ENCODE measurements around the gene TBC1D5. TPM values are rescaled to one million over a fixed set of nuclear protein-coding genes. Genes with fewer than 3 reads are reported as not detected.

Gene TBC1D5
- total and polyA plus RNA-seq, 2 of the 8 experiments (the other 6 are each of a cell fraction or from before 2014, with no cell fraction given) = 11.0 to 22.9 TPM

GRCh38 chr3:17231537-17232261 is 510.7 kb downstream of the TBC1D5 start:
- ChIA-PET CTCF (ENCODE audit: partially characterized antibody) (interaction anchor here (0.6 to 3.9 kb wide), 16 partner anchors 9 to 912 kb away, joined by 3 to 19 read pairs (median 4); partner anchors contain the start of gene PLCL2), POLR2A (ENCODE audit: partially characterized antibody) (no interaction called here)

More at GRCh38 chr3:17231537-17232261, 510.7 kb downstream of the TBC1D5 start:
- Histone ChIP-seq H2AK5ac (ENCODE audit: low read depth, low read length) (no peak overlapping the region), H2BK120ac (replicated peaks; ENCODE audit: low read depth, low read length) (no peak overlapping the region), H3K9ac (replicated peaks in 1 of 4; ENCODE audit: extremely low read depth in 1 of 4, low read depth in 3 of 4, low read length in 3 of 4) (no peak overlapping the region), H2BK12ac (ENCODE audit: low read depth, low read length) (no peak overlapping the region), H3K4me1 (replicated peaks in 1 of 4; ENCODE audit: control insufficient read depth in 3 of 4, insufficient read depth in 4 of 4, low read length in 3 of 4) (no peaks in the 10 kb centered on the region), H2BK5ac (ENCODE audit: low read depth, low read length) (no peak overlapping the region), H3K4ac (replicated peaks; ENCODE audit: insufficient read length, low read depth, low read length) (no peak overlapping the region), H3K27me3 (replicated peaks in 1 of 4; ENCODE audit: control insufficient read depth in 3 of 4, extremely low read depth in 1 of 4, insufficient read depth in 3 of 4, low read length in 3 of 4) (peaks cover 0 to 2% (median 0%) of the 10 kb centered on the region in 4 experiments; a peak in 1 of 7 replicates), H3K27ac (ENCODE audit: low read depth, low read length) (no peak overlapping the region), H2BK15ac (ENCODE audit: low read length) (no peak overlapping the region), H3K4me2 (ENCODE audit: insufficient read depth in 1 of 2, low read depth in 2 of 2, low read length in 2 of 2) (no peak overlapping the region), H2AFZ (ENCODE audit: low read length) (no peak overlapping the region), H4K8ac (ENCODE audit: extremely low read depth, insufficient read depth, low read length) (no peak overlapping the region), H3K79me2 (ENCODE audit: control insufficient read depth in 1 of 2, insufficient read depth in 2 of 2, low read length in 2 of 2) (no peaks in the 10 kb centered on the region), H4K5ac (ENCODE audit: insufficient read length, low read depth, low read length) (no peak overlapping the region), H3K4me3 (ENCODE audit: extremely low read depth in 1 of 4, insufficient read depth in 2 of 4, low read depth in 3 of 4, low read length in 4 of 4) (no peak overlapping the region), H2BK20ac (ENCODE audit: low read length) (no peak overlapping the region), H4K91ac (replicated peaks; ENCODE audit: insufficient read length, low read length) (no peak overlapping the region), H3K23me2 (ENCODE audit: low read depth, low read length) (no peaks in the 10 kb centered on the region), H4K20me1 (replicated peaks in 1 of 2; ENCODE audit: control insufficient read depth in 1 of 2, insufficient read depth in 2 of 2, low read length in 2 of 2) (no peaks in the 10 kb centered on the region), H3K23ac (ENCODE audit: insufficient read length) (no peak overlapping the region), H3K9me3 (ENCODE audit: insufficient read depth in 2 of 2, low read depth in 1 of 2, low read length in 1 of 2) (no peaks in the 10 kb centered on the region), H3K14ac (ENCODE audit: insufficient read length) (no peak overlapping the region), H3K79me1 (ENCODE audit: low read depth, low read length) (no peaks in the 10 kb centered on the region), H3K18ac (ENCODE audit: extremely low read depth, low read length) (no peak overlapping the region), H3K36me3 (ENCODE audit: control insufficient read depth in 2 of 4, insufficient read depth in 4 of 4, low read length in 3 of 4) (no peaks in the 10 kb centered on the region), H3K56ac (replicated peaks; ENCODE audit: insufficient read length, low read depth, low read length) (no peak overlapping the region)
- DNase-seq (ENCODE audit: low read depth in 1 of 2, low spot score in 2 of 2) (no peak), FAIRE-seq (no peak)
- TF ChIP-seq BRCA1 (IDR thresholded peaks at IDR 0.05; ENCODE audit: low read depth, low read length) (no peak), NRF1 (IDR thresholded peaks at IDR 0.05; ENCODE audit: low read depth, low read length) (no peak), CREB1 (IDR thresholded peaks at IDR 0.05) (no peak), TAF7 (optimal IDR thresholded peaks at IDR 0.05; ENCODE audit: borderline replicate concordance, low read depth, low read length) (no peak), POLR2AphosphoS5 (IDR thresholded peaks at IDR 0.05; ENCODE audit: low read depth, low read length) (no peak), SRF (IDR thresholded peaks at IDR 0.05; ENCODE audit: low read depth, low read length) (no peak), CHD1 (IDR thresholded peaks at IDR 0.05; ENCODE audit: low read depth, low read length) (no peak), SP1 (IDR thresholded peaks at IDR 0.05; ENCODE audit: low read depth, low read length) (no peak)
- WGBS, 2 experiments (ENCODE audit: extremely low coverage in 1 of 2, insufficient coverage in 1 of 2, insufficient read length in 1 of 2, insufficient replicate concordance in 2 of 2, low coverage in 1 of 2, low lambda C conversion rate in 2 of 2, missing lambda C conversion rate in 1 of 2) = 97% methylated on average over 3 of the region's 3 CpGs; no CpG with 5 or more reads in 1 of the 2 experiments
